EL (cell line): ENCODE results near the gene OR6V1.
A peak's percentile ranks its signal among the peaks of the same experiment; 100 is the strongest.
"Not testable (repeated sequence)": the region's sequence is repeated elsewhere in the genome, so short reads cannot be mapped to it uniquely, and the experiment has no call there.

Experiments
- DNase-seq: peaks from one replicate; pipeline ENCODE4 v3.0.0-alpha.2; 2016

Gene OR6V1

GRCh38 chr7:143043391-143043790 lies 8.8 kb upstream of the OR6V1 start:
- peak; percentile 17 for DNase-seq

- no peak for DNase-seq
Measured at GRCh38 chr7:143046426-143046851, 5.7 kb upstream of the OR6V1 start.

- no peak for DNase-seq
Measured at GRCh38 chr7:143047326-143047725, 4.8 kb upstream of the OR6V1 start.

GRCh38 chr7:143048827-143049226 lies 3.3 kb upstream of the OR6V1 start:
- no peak for DNase-seq

GRCh38 chr7:143049362-143049761 lies 2.8 kb upstream of the OR6V1 start:
- DNase-seq = no peak

GRCh38 chr7:143050931-143051330 lies 1.2 kb upstream of the OR6V1 start:
- no peak for DNase-seq

GRCh38 chr7:143054621-143055020 lies 2.5 kb downstream of the OR6V1 start:
- DNase-seq = no peak

- DNase-seq = no peak
Measured at GRCh38 chr7:143055754-143056153, 3.6 kb downstream of the OR6V1 start.

GRCh38 chr7:143063741-143064140 lies 11.6 kb downstream of the OR6V1 start:
- no peak for DNase-seq

- no peak for DNase-seq
Measured at GRCh38 chr7:143068446-143068845, 16.3 kb downstream of the OR6V1 start.

GRCh38 chr7:143069912-143070500 lies 17.9 kb downstream of the OR6V1 start:
- DNase-seq = no peak

- no peak for DNase-seq
Measured at GRCh38 chr7:143073556-143073955, 21.4 kb downstream of the OR6V1 start.

- DNase-seq = no peak
Measured at GRCh38 chr7:143074141-143074540, 22.0 kb downstream of the OR6V1 start.

GRCh38 chr7:143085109-143085508 lies 33.0 kb downstream of the OR6V1 start:
- no peak for DNase-seq

GRCh38 chr7:143085610-143086009 lies 33.5 kb downstream of the OR6V1 start:
- not testable (repeated sequence) for DNase-seq

GRCh38 chr7:143088549-143089231 lies 36.5 kb downstream of the OR6V1 start:
- not testable (repeated sequence) for DNase-seq

GRCh38 chr7:143096146-143096545 lies 44.0 kb downstream of the OR6V1 start:
- DNase-seq = no peak

GRCh38 chr7:143099579-143099978 lies 47.4 kb downstream of the OR6V1 start:
- DNase-seq = not testable (repeated sequence)
